GM21717 (cell line): ENCODE results near the gene EGFLAM.

Experiments used
- ATAC-seq: cut with Tn5 transposase; IDR thresholded peaks from one replicate; pipeline ENCODE4 v1.9.1; 2021; ENCODE audit warnings: mild to moderate bottlenecking, moderate library complexity; ENCODE audit not compliant: unreplicated experiment

The EGFLAM gene

GRCh38 chr5:38445374-38446028, 187.1 kb downstream of the EGFLAM start:
- no peak for ATAC-seq

GRCh38 chr5:38446029-38446522, 187.7 kb downstream of the EGFLAM start:
- ATAC-seq, result no peak

- no peak for ATAC-seq
Measured at GRCh38 chr5:38447056-38447455, 188.7 kb downstream of the EGFLAM start.

- no peak for ATAC-seq
Measured at GRCh38 chr5:38447786-38448185, 189.4 kb downstream of the EGFLAM start.

GRCh38 chr5:38448568-38449350, 190.4 kb downstream of the EGFLAM start:
- ATAC-seq, result no peak

- no peak for ATAC-seq
Measured at GRCh38 chr5:38450627-38451026, 192.3 kb downstream of the EGFLAM start.

GRCh38 chr5:38451074-38451725, 192.8 kb downstream of the EGFLAM start:
- no peak for ATAC-seq

GRCh38 chr5:38452201-38452600, 193.8 kb downstream of the EGFLAM start:
- no peak for ATAC-seq

- peak; percentile 99 for ATAC-seq
Measured at GRCh38 chr5:38453506-38453905, 195.1 kb downstream of the EGFLAM start.

GRCh38 chr5:38453921-38454320, 195.6 kb downstream of the EGFLAM start:
- peak; percentile 10 for ATAC-seq

- no peak for ATAC-seq
Measured at GRCh38 chr5:38455796-38456330, 197.5 kb downstream of the EGFLAM start.

- no peak for ATAC-seq
Measured at GRCh38 chr5:38456657-38457399, 198.5 kb downstream of the EGFLAM start.

GRCh38 chr5:38458174-38458573, 199.8 kb downstream of the EGFLAM start:
- no peak for ATAC-seq

- no peak for ATAC-seq
Measured at GRCh38 chr5:38462976-38463633, 204.7 kb downstream of the EGFLAM start.

- no peak for ATAC-seq
Measured at GRCh38 chr5:38463634-38464521, 205.5 kb downstream of the EGFLAM start.

- no peak for ATAC-seq
Measured at GRCh38 chr5:38465061-38465460, 206.7 kb downstream of the EGFLAM start.

- ATAC-seq, result no peak
Measured at GRCh38 chr5:38465702-38466423, 207.5 kb downstream of the EGFLAM start.

- ATAC-seq, result no peak
Measured at GRCh38 chr5:38466424-38467189, 208.2 kb downstream of the EGFLAM start.
